ENCODE results near the gene ARID5B. TPM values are rescaled to one million over a fixed set of nuclear protein-coding genes. Genes with fewer than 3 reads are reported as not detected.
A peak's percentile ranks its signal among the peaks of the same experiment; 100 is the strongest.

The ARID5B gene
- total RNA-seq, 1 donor from 2014 or later = 22.8 TPM

DNA sequence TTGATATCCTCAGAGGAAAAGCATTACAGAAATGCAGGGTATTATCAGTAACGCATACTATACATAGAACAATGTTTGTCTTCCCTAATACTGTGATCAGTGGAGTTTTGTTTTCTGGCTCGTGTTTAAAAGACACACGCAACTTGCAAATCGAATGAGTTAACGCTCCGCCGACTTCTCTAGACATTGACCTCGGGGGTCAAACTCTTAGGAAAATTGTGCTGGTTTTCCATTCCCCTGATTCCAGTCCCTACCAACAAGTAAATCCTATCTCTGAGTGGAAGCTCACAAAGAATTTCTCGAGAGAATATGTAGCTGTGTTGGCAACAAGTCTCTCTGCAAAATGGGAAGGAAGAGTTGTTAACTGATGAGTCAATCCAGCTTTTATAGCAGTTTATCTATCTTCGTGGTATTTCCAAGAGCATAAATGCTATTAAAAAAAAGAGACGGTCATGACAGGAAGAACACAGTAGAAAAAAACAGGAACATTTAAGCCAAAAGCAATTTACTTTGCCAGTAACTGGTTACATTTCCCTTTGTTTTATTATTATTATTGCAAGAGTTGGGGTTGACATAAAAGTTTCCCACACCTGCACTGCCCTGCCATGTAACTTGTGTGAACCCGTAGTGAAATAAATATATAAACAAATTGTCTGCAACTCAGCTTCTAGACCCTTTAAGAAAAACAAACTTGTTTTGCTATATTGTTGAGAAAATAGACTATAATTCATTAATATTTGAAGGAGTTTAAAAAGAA lies 144.4 kb downstream of the ARID5B start:
- TF ChIP-seq, protein P1, sequence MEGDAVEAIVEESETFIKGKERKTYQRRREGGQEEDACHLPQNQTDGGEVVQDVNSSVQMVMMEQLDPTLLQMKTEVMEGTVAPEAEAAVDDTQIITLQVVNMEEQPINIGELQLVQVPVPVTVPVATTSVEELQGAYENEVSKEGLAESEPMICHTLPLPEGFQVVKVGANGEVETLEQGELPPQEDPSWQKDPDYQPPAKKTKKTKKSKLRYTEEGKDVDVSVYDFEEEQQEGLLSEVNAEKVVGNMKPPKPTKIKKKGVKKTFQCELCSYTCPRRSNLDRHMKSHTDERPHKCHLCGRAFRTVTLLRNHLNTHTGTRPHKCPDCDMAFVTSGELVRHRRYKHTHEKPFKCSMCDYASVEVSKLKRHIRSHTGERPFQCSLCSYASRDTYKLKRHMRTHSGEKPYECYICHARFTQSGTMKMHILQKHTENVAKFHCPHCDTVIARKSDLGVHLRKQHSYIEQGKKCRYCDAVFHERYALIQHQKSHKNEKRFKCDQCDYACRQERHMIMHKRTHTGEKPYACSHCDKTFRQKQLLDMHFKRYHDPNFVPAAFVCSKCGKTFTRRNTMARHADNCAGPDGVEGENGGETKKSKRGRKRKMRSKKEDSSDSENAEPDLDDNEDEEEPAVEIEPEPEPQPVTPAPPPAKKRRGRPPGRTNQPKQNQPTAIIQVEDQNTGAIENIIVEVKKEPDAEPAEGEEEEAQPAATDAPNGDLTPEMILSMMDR (conservative IDR thresholded peaks at IDR 0.05; ENCODE audit: low read depth, low read length) = no peak
- H3K4me3 ChIP-seq (ENCODE audit: low read depth, low read length) = peak overlapping the region; percentile 27
- peak; percentile 94 for DNase-seq (ENCODE audit: low read depth)

- H3K4me3 ChIP-seq (ENCODE audit: low read depth, low read length) = peak overlapping the region; percentile 27
- peak; percentile 52 for DNase-seq (ENCODE audit: low read depth)
- TF ChIP-seq, protein P1 (conservative IDR thresholded peaks at IDR 0.05; ENCODE audit: low read depth, low read length) = no peak
These were observed 145.2 kb downstream of the ARID5B start for GRCh38 chr10:62046522-62047227.

- TF ChIP-seq, protein P1 (conservative IDR thresholded peaks at IDR 0.05; ENCODE audit: low read depth, low read length) = no peak
- no peak for DNase-seq (ENCODE audit: low read depth)
- no peak overlapping the region for H3K4me3 ChIP-seq (ENCODE audit: low read depth, low read length)
These were observed 145.9 kb downstream of the ARID5B start for GRCh38 chr10:62047228-62047892.

- no peak overlapping the region for H3K4me3 ChIP-seq (ENCODE audit: low read depth, low read length)
- TF ChIP-seq, protein P1 (conservative IDR thresholded peaks at IDR 0.05; ENCODE audit: low read depth, low read length) = no peak
- no peak for DNase-seq (ENCODE audit: low read depth)
These were observed 146.5 kb downstream of the ARID5B start for GRCh38 chr10:62047960-62048383.

DNA sequence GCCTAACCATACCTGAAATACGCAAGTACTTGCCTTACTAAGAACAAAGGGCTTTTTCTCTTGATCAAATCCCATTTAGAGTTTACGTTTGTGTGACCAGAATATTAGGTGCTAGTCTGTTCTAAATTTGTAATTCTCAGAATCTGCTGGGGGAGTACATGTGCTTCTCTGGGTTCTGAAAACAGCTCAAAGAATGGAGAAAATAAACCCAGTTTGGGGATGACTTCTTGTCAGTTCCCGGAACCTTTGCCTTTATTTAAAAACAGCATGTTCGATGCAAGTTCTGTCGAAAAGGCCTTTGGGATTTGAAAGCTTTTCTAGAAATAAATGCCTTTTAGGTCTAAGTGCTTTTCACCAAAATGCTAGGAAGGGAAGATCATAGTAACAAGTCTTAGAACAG lies 147.0 kb downstream of the ARID5B start:
- H3K4me3 ChIP-seq (ENCODE audit: low read depth, low read length) = peak overlapping the region; percentile 84
- TF ChIP-seq, protein P1 (conservative IDR thresholded peaks at IDR 0.05; ENCODE audit: low read depth, low read length) = no peak
- DNase-seq (ENCODE audit: low read depth) = no peak

- DNase-seq (ENCODE audit: low read depth) = peak; percentile 91
- TF ChIP-seq, protein P1 (conservative IDR thresholded peaks at IDR 0.05; ENCODE audit: low read depth, low read length) = no peak
- peak overlapping the region; percentile 84 for H3K4me3 ChIP-seq (ENCODE audit: low read depth, low read length)
These were observed 147.6 kb downstream of the ARID5B start for GRCh38 chr10:62048919-62049623.
